Measurements from ENCODE around the gene DMBT1.

Gene DMBT1

GRCh38 chr10:122560279-122560804, at the start of gene DMBT1:
DMBT1 (plus strand) TSS chr10:122560754; CDS start chr10:122560771, 17 bp downstream.
- Histone ChIP-seq H3K9me3 (ENCODE audit: control insufficient read depth, low read length) (no peaks in the 10 kb centered on the region), H3K4me3 (ENCODE audit: low read length) (no peak within 1 kb of the TSS), H3K36me3 (ENCODE audit: control insufficient read depth, insufficient read depth, low read length) (no peaks in the 10 kb centered on the region), H3K4me1 (ENCODE audit: control insufficient read depth, insufficient read depth, low read length) (peaks cover 15% of the 10 kb centered on the region), H3K9ac (ENCODE audit: low read length) (no peak within 1 kb of the TSS), H3K27me3 (ENCODE audit: control insufficient read depth, insufficient read depth, low read length) (no peaks in the 10 kb centered on the region)

- Histone ChIP-seq H3K27me3 (ENCODE audit: control insufficient read depth, insufficient read depth, low read length) (no peaks in the 10 kb centered on the region), H3K4me3 (ENCODE audit: low read length) (no peak overlapping the region), H3K36me3 (ENCODE audit: control insufficient read depth, insufficient read depth, low read length) (no peaks in the 10 kb centered on the region), H3K9me3 (ENCODE audit: control insufficient read depth, low read length) (no peaks in the 10 kb centered on the region), H3K9ac (ENCODE audit: low read length) (no peak overlapping the region), H3K4me1 (ENCODE audit: control insufficient read depth, insufficient read depth, low read length) (no peaks in the 10 kb centered on the region)
Measured at GRCh38 chr10:122513053-122513452, 47.5 kb upstream of the DMBT1 start.

GRCh38 chr10:122514045-122514840, 46.3 kb upstream of the DMBT1 start:
- no peaks in the 10 kb centered on the region for H3K9me3 ChIP-seq (ENCODE audit: control insufficient read depth, low read length)
- H3K9ac ChIP-seq (ENCODE audit: low read length) = no peak overlapping the region
- H3K36me3 ChIP-seq (ENCODE audit: control insufficient read depth, insufficient read depth, low read length) = no peaks in the 10 kb centered on the region
- H3K4me3 ChIP-seq (ENCODE audit: low read length) = no peak overlapping the region
- no peaks in the 10 kb centered on the region for H3K27me3 ChIP-seq (ENCODE audit: control insufficient read depth, insufficient read depth, low read length)
- H3K4me1 ChIP-seq (ENCODE audit: control insufficient read depth, insufficient read depth, low read length) = no peaks in the 10 kb centered on the region

GRCh38 chr10:122515022-122515424, 45.5 kb upstream of the DMBT1 start:
- H3K9ac ChIP-seq (ENCODE audit: low read length) = no peak overlapping the region
- H3K4me3 ChIP-seq (ENCODE audit: low read length) = no peak overlapping the region
- no peaks in the 10 kb centered on the region for H3K4me1 ChIP-seq (ENCODE audit: control insufficient read depth, insufficient read depth, low read length)
- H3K27me3 ChIP-seq (ENCODE audit: control insufficient read depth, insufficient read depth, low read length) = no peaks in the 10 kb centered on the region
- H3K36me3 ChIP-seq (ENCODE audit: control insufficient read depth, insufficient read depth, low read length) = no peaks in the 10 kb centered on the region
- no peaks in the 10 kb centered on the region for H3K9me3 ChIP-seq (ENCODE audit: control insufficient read depth, low read length)

GRCh38 chr10:122515588-122516231, 44.8 kb upstream of the DMBT1 start:
- Histone ChIP-seq H3K27me3 (ENCODE audit: control insufficient read depth, insufficient read depth, low read length) (no peaks in the 10 kb centered on the region), H3K9ac (ENCODE audit: low read length) (no peak overlapping the region), H3K9me3 (ENCODE audit: control insufficient read depth, low read length) (no peaks in the 10 kb centered on the region), H3K4me1 (ENCODE audit: control insufficient read depth, insufficient read depth, low read length) (no peaks in the 10 kb centered on the region), H3K36me3 (ENCODE audit: control insufficient read depth, insufficient read depth, low read length) (no peaks in the 10 kb centered on the region), H3K4me3 (ENCODE audit: low read length) (no peak overlapping the region)

- Histone ChIP-seq H3K4me1 (ENCODE audit: control insufficient read depth, insufficient read depth, low read length) (no peaks in the 10 kb centered on the region), H3K27me3 (ENCODE audit: control insufficient read depth, insufficient read depth, low read length) (peaks cover 1% of the 10 kb centered on the region), H3K9ac (ENCODE audit: low read length) (no peak overlapping the region), H3K9me3 (ENCODE audit: control insufficient read depth, low read length) (no peaks in the 10 kb centered on the region), H3K36me3 (ENCODE audit: control insufficient read depth, insufficient read depth, low read length) (no peaks in the 10 kb centered on the region), H3K4me3 (ENCODE audit: low read length) (no peak overlapping the region)
Measured at GRCh38 chr10:122516734-122517133, 43.8 kb upstream of the DMBT1 start.

- Histone ChIP-seq H3K4me1 (ENCODE audit: control insufficient read depth, insufficient read depth, low read length) (no peaks in the 10 kb centered on the region), H3K27me3 (ENCODE audit: control insufficient read depth, insufficient read depth, low read length) (peaks cover 4% of the 10 kb centered on the region), H3K4me3 (ENCODE audit: low read length) (no peak overlapping the region), H3K9me3 (ENCODE audit: control insufficient read depth, low read length) (no peaks in the 10 kb centered on the region), H3K36me3 (ENCODE audit: control insufficient read depth, insufficient read depth, low read length) (no peaks in the 10 kb centered on the region), H3K9ac (ENCODE audit: low read length) (no peak overlapping the region)
Measured at GRCh38 chr10:122519144-122519543, 41.4 kb upstream of the DMBT1 start.

- Histone ChIP-seq H3K27me3 (ENCODE audit: control insufficient read depth, insufficient read depth, low read length) (peaks cover 4% of the 10 kb centered on the region), H3K9me3 (ENCODE audit: control insufficient read depth, low read length) (no peaks in the 10 kb centered on the region), H3K4me3 (ENCODE audit: low read length) (no peak overlapping the region), H3K9ac (ENCODE audit: low read length) (no peak overlapping the region), H3K4me1 (ENCODE audit: control insufficient read depth, insufficient read depth, low read length) (no peaks in the 10 kb centered on the region), H3K36me3 (ENCODE audit: control insufficient read depth, insufficient read depth, low read length) (no peaks in the 10 kb centered on the region)
Measured at GRCh38 chr10:122519873-122520272, 40.7 kb upstream of the DMBT1 start.

- H3K36me3 ChIP-seq (ENCODE audit: control insufficient read depth, insufficient read depth, low read length) = no peaks in the 10 kb centered on the region
- H3K4me3 ChIP-seq (ENCODE audit: low read length) = no peak overlapping the region
- no peaks in the 10 kb centered on the region for H3K9me3 ChIP-seq (ENCODE audit: control insufficient read depth, low read length)
- no peaks in the 10 kb centered on the region for H3K4me1 ChIP-seq (ENCODE audit: control insufficient read depth, insufficient read depth, low read length)
- peaks cover 4% of the 10 kb centered on the region for H3K27me3 ChIP-seq (ENCODE audit: control insufficient read depth, insufficient read depth, low read length)
- no peak overlapping the region for H3K9ac ChIP-seq (ENCODE audit: low read length)
Measured at GRCh38 chr10:122521011-122521410, 39.5 kb upstream of the DMBT1 start.

GRCh38 chr10:122524811-122525210, 35.7 kb upstream of the DMBT1 start:
- no peaks in the 10 kb centered on the region for H3K9me3 ChIP-seq (ENCODE audit: control insufficient read depth, low read length)
- H3K36me3 ChIP-seq (ENCODE audit: control insufficient read depth, insufficient read depth, low read length) = no peaks in the 10 kb centered on the region
- H3K4me1 ChIP-seq (ENCODE audit: control insufficient read depth, insufficient read depth, low read length) = no peaks in the 10 kb centered on the region
- no peak overlapping the region for H3K9ac ChIP-seq (ENCODE audit: low read length)
- H3K4me3 ChIP-seq (ENCODE audit: low read length) = no peak overlapping the region
- peaks cover 4% of the 10 kb centered on the region for H3K27me3 ChIP-seq (ENCODE audit: control insufficient read depth, insufficient read depth, low read length)

GRCh38 chr10:122525788-122526187, 34.8 kb upstream of the DMBT1 start:
- no peaks in the 10 kb centered on the region for H3K36me3 ChIP-seq (ENCODE audit: control insufficient read depth, insufficient read depth, low read length)
- no peaks in the 10 kb centered on the region for H3K9me3 ChIP-seq (ENCODE audit: control insufficient read depth, low read length)
- peaks cover 4% of the 10 kb centered on the region for H3K27me3 ChIP-seq (ENCODE audit: control insufficient read depth, insufficient read depth, low read length)
- no peak overlapping the region for H3K4me3 ChIP-seq (ENCODE audit: low read length)
- H3K9ac ChIP-seq (ENCODE audit: low read length) = no peak overlapping the region
- no peaks in the 10 kb centered on the region for H3K4me1 ChIP-seq (ENCODE audit: control insufficient read depth, insufficient read depth, low read length)

GRCh38 chr10:122526892-122527291, 33.7 kb upstream of the DMBT1 start:
- peaks cover under 1% of the 10 kb centered on the region for H3K27me3 ChIP-seq (ENCODE audit: control insufficient read depth, insufficient read depth, low read length)
- no peaks in the 10 kb centered on the region for H3K36me3 ChIP-seq (ENCODE audit: control insufficient read depth, insufficient read depth, low read length)
- H3K4me3 ChIP-seq (ENCODE audit: low read length) = no peak overlapping the region
- H3K9ac ChIP-seq (ENCODE audit: low read length) = no peak overlapping the region
- H3K9me3 ChIP-seq (ENCODE audit: control insufficient read depth, low read length) = no peaks in the 10 kb centered on the region
- H3K4me1 ChIP-seq (ENCODE audit: control insufficient read depth, insufficient read depth, low read length) = no peaks in the 10 kb centered on the region
